ENCODE data around the gene ZNF746.

DNA sequence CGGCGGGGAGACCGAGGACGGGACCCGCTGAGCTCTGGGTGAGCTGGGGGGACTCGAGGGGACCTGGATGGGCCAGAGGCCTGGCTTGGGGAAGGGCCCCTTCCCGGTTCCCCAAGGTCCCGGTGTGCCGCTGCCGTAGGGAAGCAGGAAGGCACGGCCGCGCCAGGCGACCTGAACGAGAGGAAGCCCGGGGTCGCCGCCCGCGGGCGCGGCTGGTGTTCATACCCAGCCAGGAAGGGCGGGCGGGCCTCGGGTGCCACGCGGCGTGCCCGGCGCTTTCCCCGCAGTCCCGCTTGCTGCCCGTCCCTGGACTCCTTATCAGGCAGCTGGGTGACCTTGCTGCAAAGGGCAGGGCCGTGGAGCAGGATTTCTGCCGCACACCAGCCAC is 74.7 kb downstream of the ZNF746 start:
- no peak for TF ChIP-seq EZH2 (IDR thresholded peaks at IDR 0.05)
- no peak for TF ChIP-seq FOXP2 (optimal IDR thresholded peaks at IDR 0.05; ENCODE audit: control extremely low read depth, extremely low read length, insufficient read depth)
- no peak for TF ChIP-seq POLR2AphosphoS5 (IDR thresholded peaks at IDR 0.05; ENCODE audit: borderline replicate concordance, low read depth, low read length)
